Lower leg skin (tissue), 3 donors: ENCODE measurements around the gene PGM5.

Experiments used
- POLR2A ChIP-seq, 2 donors: fragments of 450-650 bp; IDR thresholded peaks; one replicate each; pipeline ENCODE4 v1.6.1; 2016 to 2017; ENCODE audit warnings: antibody characterized with exemption in 2 of 2, mild to moderate bottlenecking in 1 of 2, moderate library complexity in 1 of 2
- TF ChIP-seq, protein P1 (sequence below), 3 donors: fragments of 450-650 bp; IDR thresholded peaks; one replicate each; pipeline ENCODE4 v1.5.1; 2016; ENCODE audit warnings: antibody characterized with exemption in 3 of 3, mild to moderate bottlenecking in 3 of 3, moderate library complexity in 2 of 3

DNA sequence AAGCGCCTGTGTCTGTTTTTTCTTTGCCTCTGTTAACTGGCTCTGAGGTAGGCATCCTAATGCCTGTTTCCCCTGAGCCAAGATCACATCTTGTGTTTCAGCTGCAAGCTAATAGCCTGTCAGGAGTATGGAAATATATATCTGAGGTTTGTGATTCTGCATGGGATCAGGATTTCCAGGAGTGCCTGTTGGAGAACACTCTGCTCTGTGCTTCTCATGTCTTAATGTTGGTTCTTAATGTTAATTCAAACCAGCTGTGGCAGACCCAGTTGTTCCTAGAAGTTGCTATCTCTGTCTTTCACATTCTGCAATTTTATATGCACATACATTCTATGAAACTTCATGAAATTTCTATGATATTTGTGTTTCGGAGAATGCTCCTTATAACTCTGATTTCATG is 72.1 kb downstream of the PGM5 start:
- TF ChIP-seq, protein P1, sequence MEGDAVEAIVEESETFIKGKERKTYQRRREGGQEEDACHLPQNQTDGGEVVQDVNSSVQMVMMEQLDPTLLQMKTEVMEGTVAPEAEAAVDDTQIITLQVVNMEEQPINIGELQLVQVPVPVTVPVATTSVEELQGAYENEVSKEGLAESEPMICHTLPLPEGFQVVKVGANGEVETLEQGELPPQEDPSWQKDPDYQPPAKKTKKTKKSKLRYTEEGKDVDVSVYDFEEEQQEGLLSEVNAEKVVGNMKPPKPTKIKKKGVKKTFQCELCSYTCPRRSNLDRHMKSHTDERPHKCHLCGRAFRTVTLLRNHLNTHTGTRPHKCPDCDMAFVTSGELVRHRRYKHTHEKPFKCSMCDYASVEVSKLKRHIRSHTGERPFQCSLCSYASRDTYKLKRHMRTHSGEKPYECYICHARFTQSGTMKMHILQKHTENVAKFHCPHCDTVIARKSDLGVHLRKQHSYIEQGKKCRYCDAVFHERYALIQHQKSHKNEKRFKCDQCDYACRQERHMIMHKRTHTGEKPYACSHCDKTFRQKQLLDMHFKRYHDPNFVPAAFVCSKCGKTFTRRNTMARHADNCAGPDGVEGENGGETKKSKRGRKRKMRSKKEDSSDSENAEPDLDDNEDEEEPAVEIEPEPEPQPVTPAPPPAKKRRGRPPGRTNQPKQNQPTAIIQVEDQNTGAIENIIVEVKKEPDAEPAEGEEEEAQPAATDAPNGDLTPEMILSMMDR (IDR thresholded peaks at IDR 0.05), result no peak
- no peak for TF ChIP-seq POLR2A (IDR thresholded peaks at IDR 0.05)
